Measurements from ENCODE around the gene CFAP69.

DNA sequence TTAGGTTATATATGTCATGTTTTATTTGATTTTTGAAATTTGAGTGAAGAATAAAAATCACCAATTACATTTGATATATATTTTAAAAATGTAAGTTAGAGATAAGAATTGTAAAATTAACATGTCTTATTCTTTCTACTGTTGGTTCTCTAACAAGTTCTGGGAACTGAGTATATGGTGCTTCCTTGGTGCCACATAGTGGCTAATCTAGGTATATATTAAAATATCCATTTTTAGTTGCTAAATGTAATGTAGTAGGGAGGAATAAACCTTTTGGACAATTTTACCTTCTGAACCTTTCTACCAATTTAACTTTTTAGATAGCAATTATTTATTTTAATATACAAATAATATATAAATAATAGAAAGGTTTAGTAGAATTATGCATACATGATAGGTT, 17.5 kb downstream of the CFAP69 start:
- TF ChIP-seq, protein P1, sequence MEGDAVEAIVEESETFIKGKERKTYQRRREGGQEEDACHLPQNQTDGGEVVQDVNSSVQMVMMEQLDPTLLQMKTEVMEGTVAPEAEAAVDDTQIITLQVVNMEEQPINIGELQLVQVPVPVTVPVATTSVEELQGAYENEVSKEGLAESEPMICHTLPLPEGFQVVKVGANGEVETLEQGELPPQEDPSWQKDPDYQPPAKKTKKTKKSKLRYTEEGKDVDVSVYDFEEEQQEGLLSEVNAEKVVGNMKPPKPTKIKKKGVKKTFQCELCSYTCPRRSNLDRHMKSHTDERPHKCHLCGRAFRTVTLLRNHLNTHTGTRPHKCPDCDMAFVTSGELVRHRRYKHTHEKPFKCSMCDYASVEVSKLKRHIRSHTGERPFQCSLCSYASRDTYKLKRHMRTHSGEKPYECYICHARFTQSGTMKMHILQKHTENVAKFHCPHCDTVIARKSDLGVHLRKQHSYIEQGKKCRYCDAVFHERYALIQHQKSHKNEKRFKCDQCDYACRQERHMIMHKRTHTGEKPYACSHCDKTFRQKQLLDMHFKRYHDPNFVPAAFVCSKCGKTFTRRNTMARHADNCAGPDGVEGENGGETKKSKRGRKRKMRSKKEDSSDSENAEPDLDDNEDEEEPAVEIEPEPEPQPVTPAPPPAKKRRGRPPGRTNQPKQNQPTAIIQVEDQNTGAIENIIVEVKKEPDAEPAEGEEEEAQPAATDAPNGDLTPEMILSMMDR (conservative IDR thresholded peaks at IDR 0.05; ENCODE audit: low read depth in 2 of 2), result peak; percentile 51 to 56
- TF ChIP-seq CREB1 (CRISPR knock-in tag; IDR thresholded peaks at IDR 0.05; ENCODE audit: low read depth), result no peak
- TF ChIP-seq, protein P2, sequence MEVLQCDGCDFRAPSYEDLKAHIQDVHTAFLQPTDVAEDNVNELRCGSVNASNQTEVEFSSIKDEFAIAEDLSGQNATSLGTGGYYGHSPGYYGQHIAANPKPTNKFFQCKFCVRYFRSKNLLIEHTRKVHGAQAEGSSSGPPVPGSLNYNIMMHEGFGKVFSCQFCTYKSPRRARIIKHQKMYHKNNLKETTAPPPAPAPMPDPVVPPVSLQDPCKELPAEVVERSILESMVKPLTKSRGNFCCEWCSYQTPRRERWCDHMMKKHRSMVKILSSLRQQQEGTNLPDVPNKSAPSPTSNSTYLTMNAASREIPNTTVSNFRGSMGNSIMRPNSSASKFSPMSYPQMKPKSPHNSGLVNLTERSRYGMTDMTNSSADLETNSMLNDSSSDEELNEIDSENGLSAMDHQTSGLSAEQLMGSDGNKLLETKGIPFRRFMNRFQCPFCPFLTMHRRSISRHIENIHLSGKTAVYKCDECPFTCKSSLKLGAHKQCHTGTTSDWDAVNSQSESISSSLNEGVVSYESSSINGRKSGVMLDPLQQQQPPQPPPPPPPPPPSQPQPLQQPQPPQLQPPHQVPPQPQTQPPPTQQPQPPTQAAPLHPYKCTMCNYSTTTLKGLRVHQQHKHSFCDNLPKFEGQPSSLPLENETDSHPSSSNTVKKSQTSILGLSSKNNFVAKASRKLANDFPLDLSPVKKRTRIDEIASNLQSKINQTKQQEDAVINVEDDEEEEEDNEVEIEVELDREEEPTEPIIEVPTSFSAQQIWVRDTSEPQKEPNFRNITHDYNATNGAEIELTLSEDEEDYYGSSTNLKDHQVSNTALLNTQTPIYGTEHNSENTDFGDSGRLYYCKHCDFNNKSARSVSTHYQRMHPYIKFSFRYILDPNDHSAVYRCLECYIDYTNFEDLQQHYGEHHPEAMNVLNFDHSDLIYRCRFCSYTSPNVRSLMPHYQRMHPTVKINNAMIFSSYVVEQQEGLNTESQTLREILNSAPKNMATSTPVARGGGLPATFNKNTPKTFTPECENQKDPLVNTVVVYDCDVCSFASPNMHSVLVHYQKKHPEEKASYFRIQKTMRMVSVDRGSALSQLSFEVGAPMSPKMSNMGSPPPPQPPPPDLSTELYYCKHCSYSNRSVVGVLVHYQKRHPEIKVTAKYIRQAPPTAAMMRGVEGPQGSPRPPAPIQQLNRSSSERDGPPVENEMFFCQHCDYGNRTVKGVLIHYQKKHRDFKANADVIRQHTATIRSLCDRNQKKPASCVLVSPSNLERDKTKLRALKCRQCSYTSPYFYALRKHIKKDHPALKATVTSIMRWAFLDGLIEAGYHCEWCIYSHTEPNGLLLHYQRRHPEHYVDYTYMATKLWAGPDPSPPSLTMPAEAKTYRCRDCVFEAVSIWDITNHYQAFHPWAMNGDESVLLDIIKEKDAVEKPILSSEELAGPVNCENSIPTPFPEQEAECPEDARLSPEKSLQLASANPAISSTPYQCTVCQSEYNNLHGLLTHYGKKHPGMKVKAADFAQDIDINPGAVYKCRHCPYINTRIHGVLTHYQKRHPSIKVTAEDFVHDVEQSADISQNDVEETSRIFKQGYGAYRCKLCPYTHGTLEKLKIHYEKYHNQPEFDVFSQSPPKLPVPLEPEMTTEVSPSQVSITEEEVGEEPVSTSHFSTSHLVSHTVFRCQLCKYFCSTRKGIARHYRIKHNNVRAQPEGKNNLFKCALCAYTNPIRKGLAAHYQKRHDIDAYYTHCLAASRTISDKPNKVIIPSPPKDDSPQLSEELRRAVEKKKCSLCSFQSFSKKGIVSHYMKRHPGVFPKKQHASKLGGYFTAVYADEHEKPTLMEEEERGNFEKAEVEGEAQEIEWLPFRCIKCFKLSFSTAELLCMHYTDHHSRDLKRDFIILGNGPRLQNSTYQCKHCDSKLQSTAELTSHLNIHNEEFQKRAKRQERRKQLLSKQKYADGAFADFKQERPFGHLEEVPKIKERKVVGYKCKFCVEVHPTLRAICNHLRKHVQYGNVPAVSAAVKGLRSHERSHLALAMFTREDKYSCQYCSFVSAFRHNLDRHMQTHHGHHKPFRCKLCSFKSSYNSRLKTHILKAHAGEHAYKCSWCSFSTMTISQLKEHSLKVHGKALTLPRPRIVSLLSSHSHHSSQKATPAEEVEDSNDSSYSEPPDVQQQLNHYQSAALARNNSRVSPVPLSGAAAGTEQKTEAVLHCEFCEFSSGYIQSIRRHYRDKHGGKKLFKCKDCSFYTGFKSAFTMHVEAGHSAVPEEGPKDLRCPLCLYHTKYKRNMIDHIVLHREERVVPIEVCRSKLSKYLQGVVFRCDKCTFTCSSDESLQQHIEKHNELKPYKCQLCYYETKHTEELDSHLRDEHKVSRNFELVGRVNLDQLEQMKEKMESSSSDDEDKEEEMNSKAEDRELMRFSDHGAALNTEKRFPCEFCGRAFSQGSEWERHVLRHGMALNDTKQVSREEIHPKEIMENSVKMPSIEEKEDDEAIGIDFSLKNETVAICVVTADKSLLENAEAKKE (CRISPR knock-in tag; IDR thresholded peaks at IDR 0.05), result no peak
- TF ChIP-seq POLR2AphosphoS5 (IDR thresholded peaks at IDR 0.05; ENCODE audit: low read depth), result no peak
- no peak for TF ChIP-seq JUNB (IDR thresholded peaks at IDR 0.05; ENCODE audit: unreplicated experiment)
- no peak for TF ChIP-seq EZH2 (IDR thresholded peaks at IDR 0.05; ENCODE audit: low read depth, unreplicated experiment)
- TF ChIP-seq, protein P3, sequence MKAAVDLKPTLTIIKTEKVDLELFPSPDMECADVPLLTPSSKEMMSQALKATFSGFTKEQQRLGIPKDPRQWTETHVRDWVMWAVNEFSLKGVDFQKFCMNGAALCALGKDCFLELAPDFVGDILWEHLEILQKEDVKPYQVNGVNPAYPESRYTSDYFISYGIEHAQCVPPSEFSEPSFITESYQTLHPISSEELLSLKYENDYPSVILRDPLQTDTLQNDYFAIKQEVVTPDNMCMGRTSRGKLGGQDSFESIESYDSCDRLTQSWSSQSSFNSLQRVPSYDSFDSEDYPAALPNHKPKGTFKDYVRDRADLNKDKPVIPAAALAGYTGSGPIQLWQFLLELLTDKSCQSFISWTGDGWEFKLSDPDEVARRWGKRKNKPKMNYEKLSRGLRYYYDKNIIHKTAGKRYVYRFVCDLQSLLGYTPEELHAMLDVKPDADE (IDR thresholded peaks at IDR 0.05), result no peak

All from GM23338 (cell line).